HG02884 (cell line): ENCODE data around the gene USF2.
"Not testable (repeated sequence)": the region's sequence is repeated elsewhere in the genome, so short reads cannot be mapped to it uniquely, and the experiment has no call there.

Source experiments
- ATAC-seq: cut with Tn5 transposase; IDR thresholded peaks from one replicate; pipeline ENCODE4 v1.9.1; 2021; ENCODE audit warnings: mild to moderate bottlenecking, moderate library complexity; ENCODE audit not compliant: unreplicated experiment

The USF2 gene

DNA sequence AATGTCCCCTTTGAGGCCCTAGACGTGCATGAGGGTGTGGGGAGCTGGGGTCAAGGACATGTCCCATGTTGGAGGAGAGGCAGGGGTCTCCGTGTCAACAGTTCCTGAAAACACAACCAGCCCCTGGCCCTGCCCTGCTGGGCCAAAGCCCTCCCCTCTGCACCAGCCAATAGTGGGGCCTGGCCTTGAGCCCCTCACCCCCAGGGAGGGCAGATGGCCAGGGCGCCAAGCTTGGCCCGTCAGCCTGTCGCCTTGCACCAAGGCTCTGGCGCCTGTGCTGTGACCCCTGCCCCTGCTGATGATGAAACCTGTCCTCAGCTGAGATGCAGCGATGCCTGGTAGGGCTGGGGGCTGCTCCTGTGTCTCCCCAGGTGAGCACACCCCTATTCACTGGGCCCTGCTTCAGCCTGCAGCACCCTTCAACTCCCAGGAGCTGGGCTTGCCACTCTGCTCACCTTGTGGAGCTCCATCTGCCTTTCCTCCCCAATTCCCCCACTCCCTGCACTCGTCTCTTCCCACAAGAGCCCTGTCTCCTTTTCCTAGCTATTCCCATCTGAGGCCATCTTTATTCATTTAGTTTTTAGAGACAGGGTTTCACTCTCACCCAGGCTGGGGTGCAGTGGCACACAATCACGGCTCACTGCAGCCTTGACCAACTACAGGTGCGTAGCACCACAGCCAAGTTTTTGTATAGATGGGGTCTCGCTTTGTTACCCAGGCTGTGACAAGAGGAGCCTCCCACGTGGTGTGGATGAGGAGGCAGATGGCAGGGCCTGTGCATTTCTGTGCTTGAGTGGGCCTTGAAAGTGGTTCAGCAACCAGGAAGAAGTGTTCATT lies 11.4 kb downstream of the USF2 start:
- no peak for ATAC-seq

DNA sequence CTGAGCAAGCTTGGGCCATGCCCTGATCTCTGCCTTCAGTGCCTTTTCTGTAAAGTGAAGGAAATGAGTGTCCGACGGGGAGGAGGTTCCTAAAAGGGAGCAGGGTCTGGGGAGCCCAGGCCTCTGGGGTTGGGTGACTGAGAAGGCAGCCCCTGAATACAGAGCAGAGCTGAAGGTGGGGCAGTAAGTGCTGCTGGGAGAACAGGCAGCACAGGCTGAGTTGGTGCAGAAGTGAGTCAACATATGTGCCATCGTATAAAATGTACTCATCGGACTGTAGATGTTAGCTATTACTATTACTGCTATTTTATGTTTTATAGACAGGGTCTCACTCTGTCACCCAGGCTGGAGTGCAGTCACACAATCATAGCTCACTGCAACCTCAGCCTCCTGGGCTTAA lies 12.5 kb downstream of the USF2 start:
- ATAC-seq: no peak

DNA sequence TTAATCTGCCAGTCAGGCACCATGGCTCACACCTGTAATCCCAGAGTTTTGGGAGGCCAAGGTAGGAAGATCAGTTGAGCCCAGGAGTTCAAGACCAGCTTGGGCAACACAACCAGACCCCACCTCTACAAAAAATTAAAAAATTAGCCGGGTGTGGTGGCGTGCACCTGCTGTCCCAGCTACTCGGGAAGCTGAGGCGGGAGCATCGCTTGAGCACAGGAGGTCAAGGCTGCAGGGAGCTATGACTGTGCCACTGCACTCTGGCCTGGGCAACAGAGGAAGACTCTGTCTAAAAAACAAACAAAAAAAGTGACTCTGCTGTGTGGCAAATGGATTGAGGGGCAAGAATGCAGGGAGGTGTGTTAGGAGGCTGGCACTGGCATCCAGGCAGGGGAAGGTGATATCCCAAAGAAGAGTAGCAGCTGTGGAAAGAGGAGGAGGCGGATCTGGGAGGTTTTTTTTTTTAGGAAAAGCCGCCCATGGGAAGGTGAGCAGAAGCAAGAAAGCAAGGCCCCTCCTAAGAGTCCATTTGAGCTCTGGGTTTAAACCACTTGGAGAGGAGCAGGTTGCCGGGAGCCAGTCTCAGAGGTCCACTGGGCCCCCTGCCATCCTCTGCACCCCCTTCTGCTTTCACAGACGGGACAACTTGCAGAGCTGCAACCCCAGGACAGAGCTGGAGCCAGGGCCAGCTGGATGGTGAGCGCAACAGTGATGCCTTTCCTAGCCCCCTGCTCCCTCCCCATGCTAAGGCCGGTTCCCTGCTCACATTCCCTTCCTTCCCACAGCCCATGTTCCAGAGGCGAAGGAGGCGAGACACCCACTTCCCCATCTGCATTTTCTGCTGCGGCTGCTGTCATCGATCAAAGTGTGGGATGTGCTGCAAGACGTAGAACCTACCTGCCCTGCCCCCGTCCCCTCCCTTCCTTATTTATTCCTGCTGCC lies 15.7 kb downstream of the USF2 start:
- ATAC-seq: no peak

DNA sequence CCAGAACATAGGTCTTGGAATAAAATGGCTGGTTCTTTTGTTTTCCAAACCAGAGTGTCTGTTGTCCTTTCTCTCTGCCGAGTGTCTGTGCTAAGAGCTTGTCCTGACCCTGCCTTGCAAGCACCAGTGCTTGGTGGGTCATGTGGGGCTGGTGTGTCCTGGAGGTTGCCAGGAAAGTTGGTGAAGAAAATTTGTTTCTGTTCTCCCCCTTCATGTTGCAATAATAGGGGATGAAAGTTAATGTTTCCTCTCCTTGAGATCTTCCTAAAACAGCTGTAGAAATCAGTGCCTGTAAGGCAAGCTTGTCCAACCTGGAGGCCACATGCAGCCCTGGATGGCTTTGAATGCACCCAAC lies 16.3 kb downstream of the USF2 start:
- ATAC-seq: no peak

DNA sequence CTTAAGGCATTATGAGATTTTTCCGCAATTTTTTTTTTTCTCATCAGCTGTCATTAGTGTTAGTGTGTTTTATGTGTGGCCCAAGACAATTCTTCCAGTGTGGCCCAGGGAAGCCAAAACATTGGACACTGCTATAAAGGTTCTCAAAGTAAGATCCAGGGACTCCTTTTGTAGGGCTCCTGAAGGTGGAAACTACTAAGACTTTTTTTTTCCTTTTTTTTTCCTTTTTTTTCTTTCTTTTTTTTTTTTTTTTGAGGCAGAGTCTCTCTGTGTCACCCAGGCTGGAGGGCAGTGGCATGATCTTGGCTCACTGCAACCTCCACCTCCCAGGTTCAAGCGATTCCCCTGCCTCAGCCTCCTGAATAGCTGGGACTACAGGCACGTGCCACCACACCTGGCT lies 16.7 kb downstream of the USF2 start:
- not testable (repeated sequence) for ATAC-seq

DNA sequence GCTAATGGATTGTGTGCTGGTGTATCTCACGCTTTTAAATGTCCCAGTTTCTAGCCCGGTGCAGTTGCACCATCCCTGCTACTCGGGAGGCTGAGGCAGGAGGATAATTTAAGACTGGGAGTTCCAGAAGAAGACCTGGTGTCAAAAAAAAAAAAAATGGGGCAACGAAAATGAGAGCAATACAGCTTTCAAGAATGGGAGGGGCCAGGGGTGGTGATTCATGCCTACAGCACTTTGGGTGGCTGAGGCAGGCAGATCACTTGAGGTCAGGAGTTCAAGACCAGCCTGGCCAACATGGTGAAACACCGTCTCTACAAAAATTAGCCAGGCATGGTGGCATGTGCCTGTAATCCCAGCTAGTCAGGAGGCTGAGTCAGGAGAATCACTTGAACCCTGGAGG lies 17.3 kb downstream of the USF2 start:
- not testable (repeated sequence) for ATAC-seq

DNA sequence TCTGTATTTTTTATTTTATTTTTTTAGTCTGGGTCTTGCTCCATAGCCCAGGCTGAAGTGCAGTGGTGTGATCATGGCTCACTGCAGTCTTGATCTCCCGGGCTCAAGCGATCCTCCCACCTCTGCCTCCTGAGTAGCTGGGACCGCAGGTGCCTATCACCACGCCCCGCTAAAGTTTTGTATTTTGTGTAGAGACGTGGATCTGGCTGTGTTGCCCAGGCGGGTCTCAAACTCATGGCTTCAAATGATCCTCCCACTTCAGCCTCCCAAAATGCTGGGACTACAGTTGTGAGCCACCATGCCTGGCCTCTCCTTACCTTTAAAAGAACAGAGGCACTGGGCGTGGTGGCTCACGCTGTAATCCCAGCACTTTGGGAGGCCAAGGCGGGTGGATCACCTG lies 19.0 kb downstream of the USF2 start:
- no peak for ATAC-seq

DNA sequence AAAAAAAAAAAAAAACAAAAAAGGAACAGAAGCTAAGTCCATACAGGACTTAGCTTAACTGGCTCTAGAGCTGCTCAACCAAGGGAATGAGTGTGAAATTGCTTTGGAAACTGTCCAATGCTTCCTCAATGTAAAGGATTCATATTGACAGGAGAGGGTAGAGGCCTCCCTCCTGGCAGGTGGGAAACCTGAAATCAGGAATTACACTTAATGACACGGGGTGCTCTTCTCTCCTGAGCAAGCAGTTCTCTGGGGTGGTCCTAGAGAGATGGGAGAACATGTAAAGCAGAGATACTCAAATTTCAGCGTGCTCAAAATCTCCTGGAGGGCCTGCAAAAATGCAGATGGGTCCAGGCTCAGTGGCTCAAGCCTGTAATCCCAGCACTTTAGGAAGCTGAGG lies 19.6 kb downstream of the USF2 start:
- no peak for ATAC-seq

DNA sequence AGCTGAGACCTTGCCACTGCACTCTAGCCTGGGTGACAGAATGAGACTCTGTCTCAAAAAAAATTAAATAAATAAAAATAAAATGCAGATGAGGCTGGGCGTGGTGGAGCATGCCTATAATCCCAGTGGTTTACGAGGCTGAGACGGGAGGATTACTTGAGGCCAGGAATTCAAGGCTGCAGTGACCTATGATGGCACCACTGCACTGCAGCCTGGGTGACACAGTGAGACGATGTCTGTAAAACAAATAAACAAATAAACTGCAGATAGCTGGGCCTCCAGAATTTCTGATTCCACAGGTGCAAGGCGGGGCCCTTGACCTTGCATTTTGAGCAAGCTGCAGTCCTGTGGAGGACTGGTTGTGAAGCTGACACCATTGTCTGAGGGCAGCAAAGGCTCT lies 20.1 kb downstream of the USF2 start:
- no peak for ATAC-seq

DNA sequence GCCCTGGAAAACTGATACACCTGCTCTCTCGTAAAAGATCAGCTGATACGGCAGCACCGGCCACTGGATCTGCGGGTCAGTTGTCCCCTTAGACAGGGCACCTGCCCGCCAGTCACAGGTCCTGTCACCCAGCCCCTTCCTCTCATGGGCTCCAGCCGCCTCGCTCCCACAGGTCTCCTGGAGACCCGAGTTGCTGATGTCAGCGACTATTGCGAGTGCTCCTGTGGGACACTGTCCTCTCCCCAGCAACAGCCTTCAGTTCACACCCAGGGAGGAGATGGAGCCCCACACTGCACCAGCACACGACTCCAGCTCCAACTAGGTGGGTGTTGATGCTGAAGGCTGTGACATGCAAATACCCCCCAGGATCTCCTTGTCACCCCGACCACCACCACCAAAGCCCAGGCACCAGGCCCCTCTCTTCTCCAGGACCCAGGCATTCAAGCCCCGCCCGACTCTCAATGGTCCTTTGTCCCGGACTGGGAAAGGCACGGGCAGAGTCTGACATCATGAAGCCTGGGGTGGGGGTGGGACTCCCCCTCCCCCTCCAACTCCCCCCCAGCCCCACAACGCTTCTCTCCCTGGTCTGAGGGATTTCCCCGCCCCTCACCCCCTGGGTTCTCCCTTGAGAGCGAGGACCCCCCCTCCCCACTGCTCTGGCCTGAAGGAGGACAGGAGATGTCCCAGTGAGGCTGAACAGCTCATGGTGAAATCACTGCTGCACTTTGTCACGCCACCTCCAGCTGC lies 21.8 kb downstream of the USF2 start:
- ATAC-seq: no peak

DNA sequence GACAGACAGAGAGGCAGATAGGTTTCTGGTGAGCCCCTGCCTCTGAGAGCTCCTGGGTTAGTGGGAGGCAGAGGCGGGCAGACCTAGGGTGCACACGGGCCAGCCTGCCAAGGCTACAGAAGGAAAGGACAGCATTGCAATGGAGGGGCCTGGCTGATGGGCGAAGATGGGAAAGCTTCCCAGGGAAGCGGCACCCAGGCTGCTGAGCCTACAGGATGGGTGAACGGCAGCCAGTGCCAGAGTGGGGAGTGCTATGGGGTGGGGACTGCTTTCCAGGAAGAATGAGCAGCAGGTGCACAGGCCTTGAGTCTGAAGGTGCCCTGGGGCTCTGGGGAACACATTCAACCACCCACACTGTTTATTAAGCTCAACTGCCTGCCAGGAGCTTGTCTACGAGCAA lies 22.5 kb downstream of the USF2 start:
- ATAC-seq: no peak

DNA sequence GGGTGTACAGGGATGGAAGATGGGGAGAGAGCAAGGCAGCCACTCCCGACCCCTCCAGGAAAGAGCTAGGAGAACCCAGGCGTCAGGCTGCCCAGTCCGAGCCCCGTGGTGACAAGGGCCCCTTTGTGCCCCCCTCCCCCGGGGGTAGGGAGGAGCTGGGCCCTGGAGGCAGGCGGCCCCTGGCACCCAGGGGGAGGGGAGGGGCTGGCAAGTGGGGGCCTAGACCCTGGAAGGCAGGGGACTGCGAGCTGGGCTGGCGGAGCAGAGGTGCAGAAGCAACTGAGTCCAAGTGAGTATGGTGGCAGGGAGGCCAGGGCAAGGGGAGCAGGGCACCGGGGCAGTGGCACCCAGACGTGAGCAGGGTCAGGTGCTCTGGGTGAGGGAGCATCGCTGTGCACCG lies 23.2 kb downstream of the USF2 start, which contains the start of gene MAG:
Gene MAG, plus strand, starts transcription at position 246 of the 400 bp plus-strand sequence. CDS start 3,248 bp downstream, outside the sequence.
- ATAC-seq: no peak

DNA sequence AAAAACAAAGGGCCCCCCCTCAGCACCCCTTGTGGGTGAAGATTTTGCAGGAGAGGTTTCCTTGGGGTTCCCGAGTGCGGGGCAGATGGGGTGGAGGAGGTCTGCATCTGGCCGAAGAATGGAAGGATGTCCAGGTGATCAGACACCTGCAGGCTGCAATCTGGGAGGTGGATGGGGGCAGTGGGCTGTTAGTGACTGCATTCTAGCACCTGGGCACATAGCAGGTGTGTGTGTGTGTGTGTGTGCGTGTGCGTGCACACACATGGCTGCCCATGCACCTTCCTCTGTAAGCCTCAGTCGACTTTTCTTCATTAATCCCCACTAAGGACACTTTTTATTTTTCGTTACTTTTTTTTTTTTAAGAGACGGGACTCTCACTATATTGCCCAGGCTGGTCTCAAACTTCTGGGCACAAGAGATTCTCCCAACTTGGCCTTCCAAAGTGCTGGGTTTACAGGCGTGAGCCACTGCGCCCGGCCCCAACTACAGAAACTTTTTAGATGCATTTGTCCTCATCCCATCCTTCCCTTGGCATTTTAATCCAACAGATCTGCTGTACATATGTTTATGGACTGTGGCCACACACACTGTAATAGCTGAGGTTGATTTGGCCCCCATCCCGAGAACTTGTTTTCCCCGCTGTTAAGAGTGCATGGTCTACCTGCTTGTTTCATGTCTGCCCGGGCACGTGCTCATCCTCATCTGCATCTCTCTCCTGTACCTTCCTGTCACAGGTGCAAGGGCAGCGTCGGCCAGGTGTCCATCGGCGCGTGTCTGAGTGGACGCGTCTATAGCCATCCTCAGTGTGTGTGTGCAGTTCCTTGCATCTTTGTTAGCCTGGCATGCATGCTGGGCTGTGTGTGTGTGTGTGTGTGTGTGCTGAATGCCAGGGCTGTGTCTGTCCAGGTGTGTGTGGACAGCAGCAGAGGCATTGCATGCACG lies 23.9 kb downstream of the USF2 start:
- no peak for ATAC-seq

DNA sequence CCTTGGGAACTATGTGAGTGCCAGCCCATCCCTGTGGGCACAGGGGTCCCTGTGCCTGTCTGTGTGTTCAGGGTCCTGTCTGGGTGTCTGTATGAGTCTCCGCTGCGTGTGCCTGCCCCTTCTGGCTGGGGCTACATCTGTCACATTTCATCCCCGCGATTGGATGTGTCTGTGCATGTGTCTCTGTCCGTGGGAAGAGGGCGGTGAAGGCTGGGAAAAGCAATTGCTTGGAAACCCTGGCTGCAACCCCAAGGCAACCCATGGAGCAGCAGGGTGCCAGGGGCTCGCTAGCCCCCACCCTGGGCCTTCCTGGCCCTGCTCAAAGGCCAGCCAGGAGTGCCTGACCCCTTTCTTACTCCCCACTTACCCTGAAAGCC lies 24.6 kb downstream of the USF2 start:
- no peak for ATAC-seq

DNA sequence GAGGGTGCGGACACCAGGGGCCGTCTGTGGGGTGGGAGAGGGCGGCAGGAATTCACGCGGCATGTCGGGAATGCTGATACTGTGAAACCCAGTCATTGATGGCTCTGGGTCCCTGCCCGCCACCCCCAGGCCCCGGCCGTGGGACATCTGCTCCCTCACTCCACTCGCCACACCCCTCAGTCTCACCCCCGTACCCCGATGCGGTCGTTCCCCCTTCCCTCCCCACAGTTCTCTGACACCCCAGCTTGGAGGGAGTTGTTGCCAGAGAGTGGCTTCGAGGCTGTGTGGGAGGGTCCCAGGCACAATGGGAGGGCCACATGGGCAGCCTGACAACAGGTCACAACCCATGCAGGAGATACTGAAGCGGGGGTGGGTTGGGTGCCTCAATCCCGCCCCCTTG lies 25.0 kb downstream of the USF2 start:
- ATAC-seq: no peak

DNA sequence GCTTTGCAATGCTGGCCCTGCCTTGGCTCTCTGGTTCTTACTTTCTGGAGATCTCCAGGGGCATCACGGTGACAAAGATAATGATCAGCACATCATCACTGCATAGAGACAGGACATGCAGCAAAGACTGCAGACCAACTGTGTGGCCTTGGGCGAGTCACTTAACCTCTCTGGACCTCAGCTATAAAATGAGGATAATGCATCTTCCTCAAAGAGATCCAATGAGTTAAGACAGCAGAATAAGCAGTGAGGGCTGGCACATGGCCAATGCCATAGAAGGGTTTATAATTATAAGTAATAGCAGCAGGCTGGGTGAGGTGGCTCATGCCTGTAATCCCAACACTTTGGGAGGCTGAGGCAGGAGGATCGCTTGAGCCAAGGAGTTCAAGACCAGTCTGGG lies 25.6 kb downstream of the USF2 start:
- no peak for ATAC-seq

DNA sequence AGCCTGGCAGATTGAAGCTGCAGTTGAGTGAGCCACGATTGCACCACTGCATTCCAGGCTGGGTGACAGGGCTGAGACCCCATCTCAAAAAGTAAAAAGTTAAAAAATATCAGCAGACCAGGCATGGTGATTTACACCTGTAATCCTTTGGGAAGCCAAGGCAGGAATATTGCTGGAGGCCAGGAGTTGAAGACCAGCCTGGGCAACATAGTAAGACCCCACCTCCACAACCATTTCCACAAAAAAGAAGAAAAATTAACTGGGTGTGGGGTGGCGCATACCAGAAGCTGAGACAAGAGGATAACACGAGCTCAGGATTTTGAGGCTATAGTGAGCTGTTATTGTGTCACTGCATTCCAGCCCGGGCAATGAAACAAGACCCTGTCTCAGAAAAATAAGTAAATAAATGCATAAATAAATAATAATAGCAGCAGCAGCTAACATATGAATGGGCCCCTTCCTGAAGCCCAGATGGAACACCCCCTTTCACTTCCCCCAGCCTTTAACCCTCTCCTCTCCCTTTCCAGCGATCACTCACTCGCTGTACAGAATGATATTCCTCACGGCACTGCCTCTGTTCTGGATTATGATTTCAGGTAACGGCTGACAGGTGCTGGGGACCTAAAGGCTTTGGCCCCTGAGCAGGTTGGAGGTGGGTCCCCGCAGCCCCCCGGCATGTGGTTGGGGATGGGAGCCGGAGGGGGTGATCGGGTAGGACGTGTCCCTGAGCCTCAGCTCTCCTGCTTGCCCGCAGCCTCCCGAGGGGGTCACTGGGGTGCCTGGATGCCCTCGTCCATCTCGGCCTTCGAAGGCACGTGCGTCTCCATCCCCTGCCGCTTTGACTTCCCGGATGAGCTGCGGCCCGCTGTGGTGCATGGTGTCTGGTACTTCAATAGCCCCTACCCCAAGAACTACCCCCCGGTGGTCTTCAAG lies 26.4 kb downstream of the USF2 start:
- no peak for ATAC-seq

DNA sequence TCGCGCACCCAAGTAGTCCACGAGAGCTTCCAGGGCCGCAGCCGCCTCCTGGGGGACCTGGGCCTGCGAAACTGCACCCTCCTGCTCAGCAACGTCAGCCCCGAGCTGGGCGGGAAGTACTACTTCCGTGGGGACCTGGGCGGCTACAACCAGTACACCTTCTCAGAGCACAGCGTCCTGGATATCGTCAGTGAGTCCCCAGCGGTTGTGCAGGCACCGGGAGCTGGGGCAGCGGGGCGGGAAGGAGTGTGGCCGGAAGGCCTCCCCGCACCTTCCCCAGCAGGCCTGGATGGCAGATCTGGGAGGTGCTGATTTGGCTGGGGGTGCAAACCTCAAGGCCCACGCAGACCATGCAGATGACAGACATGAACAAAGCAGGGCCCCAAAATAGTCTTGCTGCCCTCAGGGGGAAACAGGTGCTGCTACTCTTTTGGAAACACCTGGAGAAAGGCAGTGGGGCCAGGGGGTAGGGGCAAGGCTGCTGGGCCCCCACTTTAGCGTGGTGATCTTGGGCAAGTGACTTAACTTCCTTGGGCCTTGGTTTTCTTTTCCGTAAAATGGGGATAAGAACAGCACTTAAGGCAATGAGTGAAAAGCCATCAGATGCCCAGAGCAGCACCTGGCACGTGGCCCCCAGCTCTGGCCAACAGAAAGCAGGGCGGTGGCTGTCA lies 27.2 kb downstream of the USF2 start:
- no peak for ATAC-seq
